ENCODE measurements around the gene HTR2A. TPM values are rescaled to one million over a fixed set of nuclear protein-coding genes. Genes with fewer than 3 reads are reported as not detected.

HTR2A gene
- total RNA-seq, 1 experiment from 2014 or later: not detected

- Mint-ChIP-seq H3K27me3 (ENCODE audit: low read depth) (no peaks in the 10 kb centered on the region), H3K27ac (peak overlapping the region; percentile 69; the same call in 1 of the 2 replicates), H3K36me3 (no peaks in the 10 kb centered on the region), H3K9me3 (no peaks in the 10 kb centered on the region), H3K4me1 (peaks cover 34% of the 10 kb centered on the region), H3K4me3 (peak overlapping the region; percentile 90)
- ChIA-PET POLR2A (no interaction called here), CTCF (no interaction called here)
- ATAC-seq (no peak), DNase-seq (ENCODE audit: low spot score) (no peak)
- TF ChIP-seq JAZF1 (CRISPR knock-in tag; IDR thresholded peaks at IDR 0.05) (no peak), ZNF416 (CRISPR knock-in tag; IDR thresholded peaks at IDR 0.05) (no peak), CREB1 (CRISPR knock-in tag; IDR thresholded peaks at IDR 0.05) (no peak), JUN (CRISPR knock-in tag; IDR thresholded peaks at IDR 0.05) (no peak), SOX15 (CRISPR knock-in tag; IDR thresholded peaks at IDR 0.05) (no peak), TP53 (CRISPR knock-in tag; IDR thresholded peaks at IDR 0.05) (no peak), TEAD1 (CRISPR knock-in tag; IDR thresholded peaks at IDR 0.05) (no peak), PREB (CRISPR knock-in tag; IDR thresholded peaks at IDR 0.05; ENCODE audit: borderline replicate concordance) (no peak), E2F5 (CRISPR knock-in tag; IDR thresholded peaks at IDR 0.05) (no peak), E2F4 (CRISPR knock-in tag; IDR thresholded peaks at IDR 0.05; ENCODE audit: borderline replicate concordance, low read depth) (no peak), KAT7 (CRISPR knock-in tag; IDR thresholded peaks at IDR 0.05; ENCODE audit: borderline replicate concordance) (no peak), ZNF232 (CRISPR knock-in tag; IDR thresholded peaks at IDR 0.05) (no peak), TCF7 (CRISPR knock-in tag; IDR thresholded peaks at IDR 0.05; ENCODE audit: low read depth) (no peak), ELF4 (CRISPR knock-in tag; IDR thresholded peaks at IDR 0.05; ENCODE audit: low read depth) (no peak), EMX1 (CRISPR knock-in tag; IDR thresholded peaks at IDR 0.05) (no peak), IRF1 (CRISPR knock-in tag; IDR thresholded peaks at IDR 0.05) (no peak), ZNF219 (CRISPR knock-in tag; IDR thresholded peaks at IDR 0.05; ENCODE audit: borderline replicate concordance) (no peak), USF1 (CRISPR knock-in tag; IDR thresholded peaks at IDR 0.05) (no peak), ZNF281 (CRISPR knock-in tag; IDR thresholded peaks at IDR 0.05) (no peak), ZBTB43 (CRISPR knock-in tag; IDR thresholded peaks at IDR 0.05) (no peak)
These were observed 99.2 kb downstream of the HTR2A start for GRCh38 chr13:46797501-46798237.

All from WTC11 (cell line).